ENCODE results near the gene CYB561A3.

The CYB561A3 gene

GRCh38 chr11:61309739-61310138, 51.9 kb downstream of the CYB561A3 start:
- no peak for DNase-seq (ENCODE audit: low spot score)
- TF ChIP-seq CTCF (IDR thresholded peaks at IDR 0.05; ENCODE audit: borderline replicate concordance, control extremely low read depth, extremely low read depth, insufficient read depth, missing control alignments): no peak
- in situ Hi-C loops (cut with MboI; ENCODE audit: low sequenced_read_pairs, unreplicated experiment): no loop called here

GRCh38 chr11:61309141-61309540, 52.5 kb downstream of the CYB561A3 start:
- in situ Hi-C loops (cut with MboI; ENCODE audit: low sequenced_read_pairs, unreplicated experiment): no loop called here
- TF ChIP-seq CTCF (IDR thresholded peaks at IDR 0.05; ENCODE audit: borderline replicate concordance, control extremely low read depth, extremely low read depth, insufficient read depth, missing control alignments): no peak

GRCh38 chr11:61307354-61307753, 54.3 kb downstream of the CYB561A3 start:
- in situ Hi-C loops (cut with MboI; ENCODE audit: low sequenced_read_pairs, unreplicated experiment): no loop called here
- no peak for DNase-seq (ENCODE audit: low spot score)
- TF ChIP-seq CTCF (IDR thresholded peaks at IDR 0.05; ENCODE audit: borderline replicate concordance, control extremely low read depth, extremely low read depth, insufficient read depth, missing control alignments): no peak

More at GRCh38 chr11:61309141-61309540, 52.5 kb downstream of the CYB561A3 start:
- DNase-seq (ENCODE audit: low spot score): no peak

GRCh38 chr11:61306221-61306620, 55.5 kb downstream of the CYB561A3 start:
- TF ChIP-seq CTCF (IDR thresholded peaks at IDR 0.05; ENCODE audit: borderline replicate concordance, control extremely low read depth, extremely low read depth, insufficient read depth, missing control alignments): no peak
- no peak for DNase-seq (ENCODE audit: low spot score)
- in situ Hi-C loops (cut with MboI; ENCODE audit: low sequenced_read_pairs, unreplicated experiment): no loop called here

- in situ Hi-C loops (cut with MboI; ENCODE audit: low sequenced_read_pairs, unreplicated experiment): no loop called here
- TF ChIP-seq CTCF (IDR thresholded peaks at IDR 0.05; ENCODE audit: borderline replicate concordance, control extremely low read depth, extremely low read depth, insufficient read depth, missing control alignments): no peak
- no peak for DNase-seq (ENCODE audit: low spot score)
Measured at GRCh38 chr11:61305417-61305816, 56.3 kb downstream of the CYB561A3 start.

- DNase-seq (ENCODE audit: low spot score): no peak
- no peak for TF ChIP-seq CTCF (IDR thresholded peaks at IDR 0.05; ENCODE audit: borderline replicate concordance, control extremely low read depth, extremely low read depth, insufficient read depth, missing control alignments)
- in situ Hi-C loops (cut with MboI; ENCODE audit: low sequenced_read_pairs, unreplicated experiment): no loop called here
Measured at GRCh38 chr11:61303725-61304124, 58.0 kb downstream of the CYB561A3 start.

GRCh38 chr11:61302550-61302949, 59.1 kb downstream of the CYB561A3 start:
- in situ Hi-C loops (cut with MboI; ENCODE audit: low sequenced_read_pairs, unreplicated experiment): no loop called here
- no peak for DNase-seq (ENCODE audit: low spot score)
- TF ChIP-seq CTCF (IDR thresholded peaks at IDR 0.05; ENCODE audit: borderline replicate concordance, control extremely low read depth, extremely low read depth, insufficient read depth, missing control alignments): no peak

Data from GM13976 (cell line).